ENCODE data around the gene TEX54. TPM values are rescaled to one million over a fixed set of nuclear protein-coding genes. Genes with fewer than 3 reads are reported as not detected.
A peak's percentile ranks its signal among the peaks of the same experiment; 100 is the strongest.

TEX54 gene
- total RNA-seq, 1 donor from 2014 or later: not detected

DNA sequence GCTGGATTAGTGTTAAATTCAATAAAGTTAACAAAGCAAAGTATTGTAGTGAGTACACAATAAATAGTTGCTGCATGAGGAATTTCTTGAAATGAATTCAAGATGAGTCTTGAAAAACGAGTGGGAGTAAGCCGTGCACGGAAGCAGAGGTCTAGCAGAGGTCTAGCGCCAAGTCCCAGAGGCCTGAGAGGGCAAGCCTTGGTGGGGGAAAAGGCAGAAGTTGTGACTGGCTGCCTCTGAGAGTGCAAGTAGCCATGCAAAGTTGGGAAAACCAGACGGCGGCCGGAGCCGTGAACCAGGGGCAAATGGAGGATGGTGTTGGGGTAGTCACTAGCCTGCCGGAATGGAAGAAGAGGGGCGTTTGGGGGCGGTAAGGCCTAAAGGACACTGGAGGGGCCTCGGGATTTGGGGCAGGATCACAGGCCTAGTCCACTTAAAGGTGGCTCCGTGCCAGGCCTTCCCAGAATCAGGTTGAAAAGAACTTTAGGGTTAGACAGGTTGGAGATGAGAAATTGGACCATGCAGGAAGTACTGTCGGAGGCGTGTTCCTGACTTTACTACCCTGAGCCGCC is 47.7 kb upstream of the TEX54 start:
- peaks cover 17 to 42% of the 10 kb centered on the region in 2 donors for H3K4me1 ChIP-seq

GRCh38 chr11:62879235-62879978 is 46.8 kb upstream of the TEX54 start:
- Histone ChIP-seq H3K36me3 (peaks cover 14 to 22% of the 10 kb centered on the region in 2 donors), H3K9me3 (no peaks in the 10 kb centered on the region), H3K4me1 (peaks cover 17 to 36% of the 10 kb centered on the region in 2 donors), H3K4me3 (peak overlapping the region; percentile 56 to 95), H3K27me3 (no peaks in the 10 kb centered on the region), H3K27ac (peak overlapping the region; percentile 91 to 98)
- no peak for TF ChIP-seq CTCF (IDR thresholded peaks at IDR 0.05)
- peak; percentile 11 to 70 for DNase-seq (ENCODE audit: low spot score in 2 of 2)
- intact Hi-C loops (cut with DNase I): no loop called here

More for the DNA sequence above, 47.7 kb upstream of the TEX54 start:
- DNase-seq (ENCODE audit: low spot score in 2 of 2): peak in 1 of 2 donors; percentile 86
- peaks cover 23 to 31% of the 10 kb centered on the region in 2 donors for H3K36me3 ChIP-seq
- peak overlapping the region; percentile 56 to 95 for H3K4me3 ChIP-seq
- H3K27ac ChIP-seq: peak overlapping the region; percentile 91 to 98
- no peaks in the 10 kb centered on the region for H3K9me3 ChIP-seq
- H3K27me3 ChIP-seq: no peaks in the 10 kb centered on the region
- intact Hi-C loops (cut with DNase I): loop anchor here (1.0 to 10.0 kb wide), 3 partner anchors 18 to 734 kb away; partner anchors contain the start of gene PLAAT3
- no peak for TF ChIP-seq CTCF (IDR thresholded peaks at IDR 0.05)

DNA sequence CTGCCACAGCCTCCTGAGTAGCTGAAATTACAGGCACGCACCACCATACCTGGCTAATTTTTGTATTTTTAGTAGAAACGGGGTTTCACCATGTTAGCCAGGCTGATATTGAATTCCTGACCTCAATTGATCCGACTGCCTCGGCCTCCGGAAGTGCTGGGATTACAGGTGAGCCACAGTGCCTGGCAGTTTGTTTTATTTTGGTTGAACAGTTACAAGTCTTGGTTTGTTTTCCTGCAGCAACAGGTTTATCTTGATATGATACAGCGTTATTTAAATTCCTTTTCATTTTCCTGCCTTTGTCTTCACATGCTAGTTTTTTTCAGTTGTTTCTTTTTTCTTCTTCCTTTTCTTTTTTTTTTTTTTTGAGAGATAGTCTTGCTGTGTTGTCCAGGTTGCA is 44.1 kb upstream of the TEX54 start:
- no peak overlapping the region for H3K27ac ChIP-seq
- TF ChIP-seq CTCF (IDR thresholded peaks at IDR 0.05): no peak
- H3K4me1 ChIP-seq: peaks cover 11 to 15% of the 10 kb centered on the region in 2 donors
- DNase-seq (ENCODE audit: low spot score in 2 of 2): no peak
- intact Hi-C loops (cut with DNase I): no loop called here
- H3K9me3 ChIP-seq: no peaks in the 10 kb centered on the region
- H3K36me3 ChIP-seq: no peaks in the 10 kb centered on the region
- no peaks in the 10 kb centered on the region for H3K27me3 ChIP-seq
- no peak overlapping the region for H3K4me3 ChIP-seq

DNA sequence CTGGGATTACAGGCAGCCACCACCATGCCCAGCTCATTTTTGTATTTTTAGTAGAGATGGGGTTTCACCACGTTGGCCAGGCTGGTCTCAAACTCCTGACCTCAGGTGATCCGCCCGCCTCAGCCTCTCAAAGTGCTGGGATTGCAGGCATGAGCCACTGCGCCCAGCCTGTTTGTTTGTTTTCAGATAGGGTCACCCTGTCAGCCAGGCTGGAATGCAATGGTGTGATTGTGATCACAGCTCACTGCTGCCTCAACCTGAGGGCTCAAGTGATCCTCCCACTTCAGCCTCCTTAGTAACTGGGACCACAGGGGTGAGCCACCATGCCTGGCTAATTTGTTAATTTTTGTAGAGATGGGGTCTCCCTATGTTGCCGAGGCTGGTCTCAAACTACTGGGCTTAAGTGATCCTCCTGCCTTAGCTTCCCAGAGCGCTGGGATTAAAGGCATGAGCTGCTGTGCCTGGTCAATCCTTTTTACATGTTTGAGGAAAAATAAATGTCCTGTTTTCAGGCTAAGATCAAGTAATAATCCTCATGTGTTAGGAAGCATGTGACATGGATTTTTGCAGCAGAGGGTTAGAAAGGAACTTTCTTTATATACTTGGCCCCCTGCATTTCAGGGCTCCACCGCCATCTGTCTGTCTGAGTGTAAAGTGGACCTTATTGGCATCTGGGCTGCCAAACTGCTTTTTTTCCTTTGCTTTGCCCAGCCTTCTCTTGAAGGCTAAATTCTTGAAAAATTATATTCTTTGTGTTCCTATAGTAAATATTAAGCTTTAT is 43.2 kb upstream of the TEX54 start:
- Histone ChIP-seq H3K4me1 (peaks cover 11 to 15% of the 10 kb centered on the region in 2 donors), H3K9me3 (no peaks in the 10 kb centered on the region), H3K36me3 (no peaks in the 10 kb centered on the region), H3K27ac (no peak overlapping the region), H3K4me3 (no peak overlapping the region), H3K27me3 (no peaks in the 10 kb centered on the region)
- TF ChIP-seq CTCF (IDR thresholded peaks at IDR 0.05): no peak
- intact Hi-C loops (cut with DNase I): no loop called here
- DNase-seq (ENCODE audit: low spot score in 2 of 2): no peak

GRCh38 chr11:62874851-62875250 is 42.2 kb upstream of the TEX54 start:
- Histone ChIP-seq H3K27ac (no peak overlapping the region), H3K36me3 (no peaks in the 10 kb centered on the region), H3K4me1 (peaks cover 10 to 13% of the 10 kb centered on the region in 2 donors), H3K27me3 (no peaks in the 10 kb centered on the region), H3K4me3 (no peak overlapping the region), H3K9me3 (no peaks in the 10 kb centered on the region)
- DNase-seq (ENCODE audit: low spot score in 2 of 2): no peak
- TF ChIP-seq CTCF (IDR thresholded peaks at IDR 0.05): no peak
- intact Hi-C loops (cut with DNase I): no loop called here
